NCI-H524 (cell line): ENCODE measurements around the gene SERPINE2.

Experiments used
- DNase-seq, 2 experiments: peaks; one replicate each; lab custom pipeline; 2025; lab: John Stamatoyannopoulos, UW

Gene SERPINE2

DNA sequence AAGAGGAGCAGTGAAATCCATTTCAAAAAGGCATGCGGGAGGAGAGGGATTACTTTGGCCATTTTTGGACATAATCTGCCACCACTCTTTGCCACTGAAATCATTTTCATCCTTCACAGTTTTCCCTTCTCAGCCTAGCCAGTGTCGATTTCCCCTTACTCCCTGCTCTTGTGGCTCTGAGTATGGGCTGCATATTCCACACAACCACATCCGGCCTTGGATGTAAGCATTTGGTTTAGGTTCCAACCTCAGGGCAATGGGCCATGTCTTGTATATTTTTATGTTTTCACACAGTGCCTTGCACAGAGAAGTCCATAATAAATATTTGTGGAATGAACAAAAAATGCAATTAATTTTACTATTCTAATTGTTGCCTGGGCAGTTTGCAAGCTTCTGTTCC lies 7.7 kb upstream of the SERPINE2 start:
- no peak for DNase-seq

DNA sequence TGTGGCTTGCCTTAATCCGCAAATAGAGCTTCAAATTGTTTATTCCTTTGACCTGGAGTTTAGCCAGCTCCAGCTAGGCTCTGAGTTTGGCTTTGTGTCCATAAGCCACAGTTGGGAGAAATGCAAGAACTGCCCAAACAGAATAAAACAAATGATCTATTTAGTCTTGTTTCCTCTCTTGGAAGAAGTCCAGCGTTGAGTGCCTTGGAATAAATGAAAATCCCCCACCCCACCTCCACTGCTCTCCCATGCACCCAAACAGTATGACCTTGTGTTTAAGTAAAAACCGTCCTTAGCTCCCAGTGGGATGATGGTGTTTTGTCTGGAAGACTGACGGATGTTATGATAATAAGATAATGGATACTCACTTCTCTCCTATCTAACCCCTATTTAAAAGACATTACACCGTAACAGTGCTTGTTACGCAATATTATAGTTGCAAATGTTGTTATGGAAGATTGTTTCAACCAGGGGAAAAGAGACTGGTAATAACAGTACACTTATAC lies 3.2 kb upstream of the SERPINE2 start:
- DNase-seq = no peak

DNA sequence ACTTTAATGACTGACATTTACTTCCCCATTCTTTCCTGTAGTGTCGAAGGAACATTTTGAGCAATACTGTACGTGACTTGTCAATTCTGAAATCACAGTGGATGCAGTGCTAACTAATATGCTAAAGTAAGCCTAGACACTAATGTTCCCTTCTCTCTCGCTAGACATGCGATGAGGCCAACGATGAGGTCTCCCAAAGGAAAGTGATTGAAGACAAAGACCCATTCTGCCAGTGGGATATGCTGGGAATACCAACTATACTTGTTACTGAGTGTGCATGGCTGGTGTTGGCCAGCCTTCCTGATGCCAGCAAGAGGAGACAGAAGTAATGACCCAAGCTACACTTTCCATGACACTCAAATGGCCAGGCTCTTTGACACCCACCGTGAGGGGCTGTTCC lies 2.5 kb upstream of the SERPINE2 start:
- DNase-seq = no peak

DNA sequence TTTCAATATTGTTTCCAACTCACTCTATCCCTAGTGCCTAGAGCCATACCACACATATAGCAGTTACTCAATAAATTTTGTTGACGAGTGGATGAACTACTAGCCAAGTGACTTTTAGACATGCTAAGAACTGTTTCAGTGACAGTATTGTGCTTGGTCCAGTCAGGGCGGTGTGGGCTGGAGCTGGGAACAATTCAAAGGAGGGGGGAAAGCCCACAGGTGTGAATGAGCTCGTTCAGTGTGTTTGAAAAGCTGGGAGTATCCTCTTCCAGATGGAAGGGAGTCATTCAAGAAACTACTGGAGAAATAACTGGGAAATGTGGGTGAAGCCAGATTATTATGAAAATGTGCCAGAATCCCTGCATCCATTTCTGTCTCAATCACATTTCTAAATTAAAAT lies 1.7 kb upstream of the SERPINE2 start:
- DNase-seq = no peak

DNA sequence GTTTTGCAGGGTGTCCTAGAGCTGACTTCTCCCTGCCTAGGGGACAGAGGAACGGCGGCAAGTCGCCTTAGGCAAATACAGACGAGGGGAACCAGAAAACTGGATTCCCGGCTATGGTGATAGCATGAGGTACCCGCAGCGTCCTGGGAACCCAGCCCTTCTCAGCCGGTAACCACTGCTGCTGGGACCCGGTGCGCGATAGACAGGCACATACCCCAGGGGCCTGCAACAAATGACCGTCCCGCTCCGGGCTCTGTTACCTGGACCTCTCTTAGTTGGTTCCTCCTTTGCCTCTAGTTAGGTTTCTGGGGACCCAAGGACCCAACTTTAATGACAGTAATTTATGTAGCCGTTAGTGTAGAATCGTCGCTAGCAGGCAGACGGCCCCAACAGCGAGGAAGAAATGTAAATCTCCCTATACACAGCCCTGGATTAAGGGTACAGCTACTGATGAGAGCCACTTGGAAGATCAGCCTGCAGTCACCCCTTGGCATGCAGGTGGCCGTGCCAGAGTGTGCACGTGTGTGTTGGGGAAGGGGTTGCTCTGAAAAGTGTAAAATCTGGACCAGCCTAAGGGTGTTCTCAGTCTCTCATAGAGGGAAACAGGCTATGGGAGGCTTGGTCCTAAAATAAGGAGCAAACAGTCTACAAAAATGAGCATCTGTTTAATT lies 819 bp upstream of the SERPINE2 start:
- peak; percentile 54 to 61 for DNase-seq

DNA sequence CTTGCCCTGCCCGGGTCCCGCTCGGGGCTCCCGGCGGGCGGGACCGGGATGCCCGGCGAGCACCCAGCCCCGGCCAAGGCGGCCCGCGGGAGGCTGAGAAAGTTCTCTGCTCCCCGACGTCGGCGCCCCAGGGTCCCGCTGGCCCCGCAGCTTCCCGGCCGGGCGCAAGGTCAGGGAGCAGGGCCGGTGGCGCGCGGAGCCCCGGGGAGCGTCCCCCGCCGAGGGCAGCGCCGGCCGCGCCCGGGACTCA lies 331 bp downstream of the SERPINE2 start:
- DNase-seq = no peak

DNA sequence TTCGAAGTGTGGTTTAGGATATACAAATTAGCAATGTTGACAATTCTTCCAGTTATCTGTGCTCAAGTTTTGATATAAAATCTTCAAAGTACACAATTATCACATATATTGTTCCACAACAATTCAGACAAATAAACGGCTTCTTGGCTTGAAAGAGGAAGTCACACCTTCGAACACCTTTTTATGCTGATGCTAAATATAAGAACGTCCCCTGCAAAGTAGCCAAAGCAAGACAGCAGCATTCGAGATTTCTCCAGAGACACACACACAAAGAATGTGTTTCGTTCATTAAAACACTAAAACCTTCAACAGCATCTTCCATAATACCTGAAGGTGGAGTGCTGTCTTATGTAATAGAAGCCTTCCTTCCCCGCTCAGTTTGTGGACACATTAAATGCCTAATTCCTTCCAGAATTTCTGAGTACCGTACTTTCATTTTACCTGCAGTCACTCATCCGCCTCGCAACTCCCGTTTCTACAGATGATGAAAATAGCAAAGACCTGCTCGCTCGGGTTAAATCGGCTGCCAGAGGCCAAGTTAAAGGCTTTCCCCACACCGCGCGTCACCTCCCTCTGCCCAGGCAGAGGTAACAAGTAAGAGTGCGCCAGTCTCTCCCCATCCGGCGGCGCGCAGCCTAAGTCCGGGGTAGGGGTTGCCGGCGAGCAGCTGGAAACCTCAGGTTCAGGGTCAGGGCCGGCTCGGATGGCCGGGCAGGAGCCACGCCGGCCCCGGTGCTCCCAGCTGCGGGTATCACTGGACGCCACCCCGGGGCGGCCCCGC lies 847 bp downstream of the SERPINE2 start:
- peak; percentile 26 to 45 for DNase-seq

DNA sequence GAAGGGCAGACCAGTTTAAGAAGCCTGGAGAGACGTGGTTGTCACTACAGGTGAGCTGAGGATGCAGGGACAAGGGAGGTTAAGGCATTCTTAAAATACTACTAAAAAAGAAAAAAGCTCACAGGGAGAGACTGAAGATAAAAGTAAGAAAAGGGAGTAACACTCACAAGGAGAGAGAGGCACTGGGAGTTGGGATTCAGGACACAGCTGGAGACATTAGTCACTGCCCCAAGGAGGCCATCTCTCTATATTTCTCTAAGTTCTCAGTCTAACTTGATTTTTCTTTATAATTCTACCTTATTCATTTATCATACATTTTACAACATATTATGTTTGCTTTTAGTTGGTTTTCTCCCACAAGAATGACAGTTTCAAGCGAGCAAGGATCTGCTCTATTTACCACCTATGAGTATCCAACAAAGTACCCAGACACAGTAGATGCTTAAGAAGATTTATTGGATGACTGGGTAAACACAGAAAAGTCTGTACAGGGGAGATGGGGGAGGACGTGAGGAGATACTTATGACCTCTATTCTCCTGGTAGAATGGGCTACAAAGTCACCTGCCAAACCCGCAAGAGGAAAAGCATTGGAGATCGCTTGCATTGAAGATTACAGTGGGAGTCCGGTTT lies 2.2 kb downstream of the SERPINE2 start:
- no peak for DNase-seq

DNA sequence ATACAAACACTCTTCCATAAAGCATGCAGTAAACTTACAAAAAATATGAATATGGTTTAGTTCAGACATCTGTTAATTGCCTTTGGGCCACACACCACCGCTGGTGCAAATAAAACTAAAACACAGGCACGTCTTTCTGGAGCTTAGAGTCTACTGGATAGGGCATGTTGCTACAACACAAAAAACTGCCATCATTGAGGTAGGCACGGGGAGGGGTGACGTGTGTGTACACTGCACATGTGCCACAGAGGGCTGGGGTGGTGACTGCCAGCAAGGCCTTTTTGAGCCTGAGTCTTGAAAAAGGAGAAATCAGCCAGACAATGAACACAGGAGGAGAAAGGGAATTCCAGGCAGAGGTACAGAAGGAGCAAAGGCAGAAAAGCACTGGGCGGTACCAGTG lies 5.1 kb downstream of the SERPINE2 start:
- DNase-seq = no peak

DNA sequence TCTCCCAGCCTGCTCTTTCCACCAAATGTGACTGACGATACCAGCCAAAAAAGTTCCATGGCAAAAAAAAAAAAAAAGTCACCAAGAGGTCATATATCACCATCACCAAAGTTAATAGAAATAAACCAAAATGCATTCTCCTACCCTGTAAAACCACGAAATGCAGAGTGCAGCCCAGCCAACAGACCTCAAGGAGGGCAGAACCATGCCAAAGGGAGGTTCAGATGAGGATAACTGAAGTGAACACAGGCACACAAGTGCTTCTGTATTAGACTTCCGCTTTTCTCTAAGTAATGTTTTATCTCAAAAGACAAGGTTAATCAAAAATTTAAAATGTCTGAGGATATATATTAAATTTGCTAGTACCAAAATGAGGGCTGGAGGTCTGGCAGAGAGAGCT lies 5.5 kb downstream of the SERPINE2 start:
- DNase-seq = no peak

DNA sequence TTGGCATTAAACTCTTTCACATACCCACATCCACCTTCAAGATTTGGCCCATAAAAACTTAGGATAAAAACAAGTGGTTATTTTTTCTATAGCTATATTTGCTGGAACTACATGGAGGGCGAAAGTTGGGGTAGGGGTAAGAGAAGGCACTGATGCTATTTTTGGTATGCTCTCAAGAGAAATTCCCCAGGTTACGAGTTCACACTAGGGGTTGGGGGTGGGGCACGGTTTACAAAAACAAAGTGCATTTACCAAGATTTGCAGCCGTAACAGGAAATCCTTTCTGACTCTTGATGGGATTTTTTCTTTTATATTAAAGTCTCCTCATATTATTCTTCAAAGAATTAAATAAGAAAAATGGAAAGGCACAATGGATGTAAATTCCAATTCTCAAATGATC lies 6.8 kb downstream of the SERPINE2 start:
- DNase-seq = no peak

DNA sequence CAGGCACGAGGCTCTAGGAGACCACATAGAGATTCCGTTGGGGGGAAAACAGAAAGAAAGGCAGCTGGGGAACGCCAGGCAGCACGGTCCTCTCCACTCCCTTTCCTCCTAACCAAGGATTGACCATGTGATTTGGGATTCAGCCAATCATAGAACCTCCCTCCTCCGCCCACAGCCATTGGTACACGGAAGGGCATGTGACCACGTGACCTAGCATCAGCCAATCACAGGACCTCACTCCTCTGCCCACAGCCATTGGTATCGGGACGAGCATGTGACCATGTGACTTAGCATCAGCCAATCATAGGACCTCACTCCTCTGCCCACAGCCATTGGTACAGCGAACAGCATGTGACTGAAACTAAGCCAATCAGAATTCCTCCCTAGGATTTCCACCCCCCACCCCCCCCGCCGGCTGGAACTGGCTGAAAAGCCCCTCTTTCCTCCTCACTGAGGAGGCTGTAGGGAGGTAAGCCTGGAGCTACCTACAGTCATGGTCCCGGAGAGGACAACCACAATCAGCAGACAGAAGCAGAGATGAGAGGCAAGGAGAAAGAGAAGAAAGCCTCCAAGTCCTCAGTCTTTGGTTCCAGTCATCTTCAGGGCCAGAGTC lies 7.6 kb downstream of the SERPINE2 start:
- no peak for DNase-seq

DNA sequence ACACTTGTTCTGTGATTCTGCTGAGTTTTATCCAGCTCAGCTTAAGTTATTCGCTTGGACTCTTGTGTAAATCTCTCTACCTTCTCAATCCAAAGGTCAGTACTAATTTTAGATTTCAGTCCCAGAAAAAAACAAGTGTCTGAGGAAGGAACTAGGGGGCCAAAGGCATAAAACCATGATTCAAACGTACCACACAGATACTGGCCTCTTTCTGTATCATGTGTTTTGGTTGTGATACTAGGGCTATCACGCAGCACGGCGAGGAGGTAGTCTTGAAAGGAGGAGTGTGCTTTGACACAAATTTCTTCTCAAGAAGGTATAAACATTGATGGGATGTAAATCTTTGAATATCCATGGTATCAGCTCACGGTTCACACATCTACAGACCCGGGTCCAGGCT lies 8.3 kb downstream of the SERPINE2 start:
- no peak for DNase-seq

DNA sequence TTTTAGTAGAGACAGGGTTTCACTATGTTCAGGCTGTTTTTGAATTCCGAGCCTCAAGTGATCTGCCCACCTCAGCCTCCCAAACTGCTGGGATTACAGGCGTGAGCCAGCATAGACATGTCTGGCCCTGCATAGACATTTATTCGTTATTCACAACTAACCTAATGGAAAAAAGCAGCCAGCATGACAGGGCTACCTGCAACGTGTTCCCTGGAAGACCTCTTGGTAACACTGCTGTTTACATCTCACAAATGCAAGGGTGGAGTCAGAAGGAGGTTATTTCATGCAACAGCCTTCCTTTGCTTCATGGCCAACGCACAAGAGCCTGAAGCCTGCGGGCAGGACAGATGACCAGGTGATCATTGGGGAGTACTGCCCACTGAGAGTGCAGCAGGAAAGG lies 9.2 kb downstream of the SERPINE2 start:
- DNase-seq = no peak

DNA sequence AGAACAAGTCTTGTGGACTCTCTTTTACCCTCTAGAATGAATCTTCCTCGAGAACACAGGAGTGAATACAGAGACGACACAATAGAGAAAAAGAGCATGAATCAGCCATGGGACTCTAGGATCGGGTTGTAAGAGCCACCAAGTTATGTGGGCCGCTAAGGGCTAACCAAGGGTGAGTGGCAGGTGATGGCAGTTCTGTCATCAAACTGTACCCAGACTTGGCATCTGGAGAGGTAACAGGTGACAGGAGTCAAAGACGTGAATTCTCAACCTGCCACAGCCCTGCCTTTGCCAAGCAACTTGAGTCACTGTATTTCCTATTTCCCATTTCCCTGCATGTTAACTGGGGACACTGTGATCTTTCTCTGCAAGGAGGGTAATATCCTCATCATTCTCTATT lies 11.2 kb downstream of the SERPINE2 start:
- DNase-seq = peak in 1 of 2 experiments; percentile 18

DNA sequence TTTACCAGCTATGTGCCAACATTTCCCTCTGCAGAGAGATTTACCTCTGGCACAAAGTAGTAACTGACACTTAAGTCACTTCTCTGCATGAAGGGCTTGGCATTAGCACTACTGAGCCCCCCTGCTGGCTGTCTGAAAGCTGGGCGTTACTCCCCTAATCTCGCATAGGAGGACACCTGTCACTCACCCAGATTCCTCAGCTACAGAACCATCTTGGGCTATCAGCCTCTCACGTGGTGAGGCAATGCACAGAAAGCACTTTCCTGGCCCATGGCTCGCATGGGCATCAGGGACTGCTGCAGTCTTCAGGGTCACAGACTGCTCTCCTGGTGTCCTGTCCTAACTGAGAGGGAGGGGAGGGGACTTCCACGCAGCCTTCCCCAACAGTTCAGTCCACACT lies 12.0 kb downstream of the SERPINE2 start:
- peak; percentile 73 to 84 for DNase-seq

DNA sequence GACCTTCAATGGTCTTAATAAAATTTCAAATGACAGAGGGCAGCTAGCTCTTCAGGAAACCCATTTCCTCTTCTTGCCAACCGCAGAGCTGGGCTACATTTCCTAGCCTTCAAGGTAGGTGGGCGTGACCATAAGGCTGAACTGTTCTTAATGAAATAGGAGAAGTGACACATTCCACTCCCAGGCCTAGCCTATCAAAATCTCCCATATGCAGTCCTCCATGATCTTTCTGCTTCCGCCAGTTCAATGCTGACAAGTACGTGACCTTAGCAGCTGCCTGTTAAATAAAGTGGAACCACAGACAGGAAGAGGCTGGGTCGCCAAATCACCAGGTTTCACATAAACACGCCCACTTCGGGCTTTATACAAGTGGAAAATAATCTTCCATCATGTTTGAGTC lies 13.2 kb downstream of the SERPINE2 start:
- no peak for DNase-seq

DNA sequence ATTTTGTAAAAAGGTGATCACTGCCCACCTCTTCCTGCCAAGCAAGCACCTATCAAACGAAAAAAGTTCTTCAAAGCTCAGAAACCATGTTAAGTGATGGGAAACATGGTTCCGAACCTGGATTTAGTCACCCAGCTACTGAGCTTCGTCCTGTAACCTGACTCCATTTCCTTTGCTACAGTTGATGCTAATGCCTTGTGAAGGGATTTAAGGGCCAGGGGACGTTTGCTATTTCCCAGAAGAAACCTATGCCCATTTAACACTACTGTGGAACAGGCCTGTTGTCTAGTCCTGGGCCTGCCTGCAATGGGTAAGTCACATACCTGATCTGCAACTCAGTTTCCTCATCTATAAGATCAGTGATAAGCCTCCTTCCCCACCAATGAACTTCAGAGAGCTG lies 14.8 kb downstream of the SERPINE2 start:
- no peak for DNase-seq

DNA sequence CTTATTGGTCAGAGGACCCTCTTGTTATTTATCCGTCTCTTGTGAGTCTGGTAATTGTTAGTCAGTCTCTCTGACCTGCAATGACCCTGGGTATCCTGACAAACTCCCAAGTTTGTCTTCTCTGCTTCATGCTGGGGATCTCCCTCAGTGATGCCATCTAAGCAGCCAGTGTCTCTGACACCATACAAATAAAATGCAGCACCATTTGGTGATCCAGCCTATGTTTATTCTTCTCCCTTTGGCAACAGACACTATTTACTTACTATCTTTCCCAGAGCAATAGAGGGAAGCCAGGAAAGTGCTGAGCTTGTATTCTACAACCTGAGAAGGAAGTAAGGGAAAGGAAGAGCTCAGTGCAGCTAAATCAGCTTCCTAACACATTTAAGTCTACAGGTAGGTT lies 15.9 kb downstream of the SERPINE2 start:
- DNase-seq = no peak

DNA sequence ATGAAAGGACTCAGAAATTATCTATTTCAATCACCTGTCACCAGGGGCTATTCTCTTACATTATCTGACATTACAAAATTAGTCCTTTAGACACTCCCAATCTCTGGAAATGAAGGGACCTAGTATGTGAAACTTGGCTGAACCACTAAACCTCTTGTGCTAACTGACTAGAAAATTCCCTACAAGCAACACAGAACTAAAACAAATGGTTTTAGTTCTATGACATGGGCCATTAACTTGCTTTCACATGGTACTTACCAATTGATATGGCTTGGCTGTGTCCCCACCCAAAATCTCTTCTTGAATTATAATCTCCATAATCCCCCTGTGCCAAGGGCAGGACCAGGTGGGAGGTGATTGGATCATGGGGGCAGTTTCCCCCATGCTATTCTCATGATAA lies 16.6 kb downstream of the SERPINE2 start:
- no peak for DNase-seq

DNA sequence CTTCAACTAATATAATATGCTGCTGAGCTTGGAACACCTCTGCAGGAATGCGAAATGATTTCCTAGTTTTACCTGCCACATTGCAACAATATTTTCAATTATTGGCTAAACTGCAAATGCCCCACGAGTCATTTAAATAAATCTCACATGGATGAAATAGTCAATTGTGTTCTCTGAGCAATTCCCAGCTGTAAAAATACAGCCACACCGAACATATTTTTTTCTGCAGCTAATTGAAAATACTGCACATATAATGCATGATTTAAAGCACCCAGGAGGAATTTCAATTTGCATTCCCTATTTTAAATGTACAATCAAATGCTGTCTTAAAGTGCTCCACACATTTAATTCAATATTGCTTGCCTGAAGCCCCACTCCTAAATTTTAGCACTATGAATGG lies 18.6 kb downstream of the SERPINE2 start:
- no peak for DNase-seq

DNA sequence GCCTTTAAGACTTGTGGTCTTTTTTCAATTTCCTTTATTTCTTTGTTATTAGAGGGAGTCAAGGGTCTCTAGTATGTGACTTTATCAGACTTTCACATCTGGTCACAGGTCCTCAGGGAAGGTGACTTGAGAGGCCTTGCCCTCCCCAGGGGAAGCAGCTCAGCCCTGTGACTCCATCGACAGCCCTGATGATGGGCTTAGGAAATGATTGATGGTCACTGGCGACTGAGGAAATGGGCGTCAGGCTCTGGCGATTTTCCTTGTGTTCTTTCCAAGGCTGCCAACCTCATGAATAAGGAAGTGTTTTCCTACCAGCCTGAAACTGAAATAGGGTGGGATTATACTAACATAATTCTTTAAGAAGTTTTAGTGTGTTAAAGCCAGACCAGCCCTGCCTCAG lies 21.1 kb downstream of the SERPINE2 start:
- no peak for DNase-seq

DNA sequence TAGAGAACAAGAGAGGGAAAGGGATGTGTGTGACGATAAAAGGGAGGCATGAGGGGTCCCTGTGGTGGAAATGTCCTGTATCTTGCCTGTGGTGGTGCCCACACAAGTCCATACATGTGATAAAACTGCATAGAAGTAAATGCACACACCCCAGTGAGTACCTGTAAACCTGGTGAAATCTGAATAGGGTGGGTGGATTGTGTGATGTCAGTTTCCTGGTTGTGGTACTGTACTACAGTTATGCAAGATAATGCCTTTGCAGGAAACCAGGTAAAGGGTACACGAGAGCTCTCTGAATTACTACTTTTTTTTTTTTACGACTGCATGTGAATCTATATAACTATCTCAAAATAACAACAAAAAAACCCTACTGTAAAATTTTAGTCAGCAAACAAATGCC lies 22.1 kb downstream of the SERPINE2 start:
- no peak for DNase-seq
